SK-N-SH (cell line): ENCODE data around the gene MSH4. TPM values are rescaled to one million over a fixed set of nuclear protein-coding genes. Genes with fewer than 3 reads are reported as not detected.

ENCODE experiments used
- CTCF ChIA-PET: fragments of 300-600, 350-600 bp; formaldehyde crosslinking; extraction: SDS; loops from one replicate; lab custom pipeline; 2021; lab: Yijun Ruan, JAX
- POLR2A ChIA-PET: fragments of 350-600 bp; sonication (Branson Sonifier 250); formaldehyde crosslinking; extraction: SDS; loops from one replicate; lab custom pipeline; 2020; ENCODE audit warnings: antibody characterized with exemption, inconsistent platforms; lab: Yijun Ruan, JAX
- DNase-seq: peaks from one replicate; pipeline ENCODE4 v3.0.0; 2012
- H2AFZ ChIP-seq: fragments of 200-600 bp; sonication (generic); 2 replicates; pipeline ENCODE4 v1.8.1; 2016; ENCODE audit warnings: antibody characterized with exemption, mild to moderate bottlenecking, low read depth
- H3F3A ChIP-seq: fragments of 200-600 bp; sonication (generic); replicated peaks from 2 replicates; pipeline ENCODE3; 2016; ENCODE audit warnings: antibody characterized with exemption, mild to moderate bottlenecking; ENCODE audit not compliant: insufficient read depth
- H3K27ac ChIP-seq, 2 experiments: fragments of 200-500 bp in 1 of 2; fragments of 200-600 bp in 1 of 2; sonication (Bioruptor generic) in 1 of 2; sonication (generic), shearing (Covaris generic) in 1 of 2; 2 replicates each; pipeline versions ENCODE4 v1.5.1 to v1.6.1; 2014 to 2016; ENCODE audit warnings: low read depth in 2 of 2, inconsistent platforms in 1 of 2, low read length in 1 of 2, mild to moderate bottlenecking in 1 of 2, mixed read lengths in 1 of 2
- H3K27me3 ChIP-seq: fragments of 200-600 bp; sonication (generic), shearing (Covaris generic); 2 replicates; pipeline ENCODE4 v1.6.1; 2016; ENCODE audit warnings: mixed run types; ENCODE audit not compliant: insufficient read depth
- H3K36me3 ChIP-seq, 2 experiments: fragments of 200-500 bp in 1 of 2; fragments of 200-600 bp in 1 of 2; sonication (Bioruptor generic) in 1 of 2; sonication (generic) in 1 of 2; replicated peaks in 1 of 2; 2 replicates each; pipeline versions ENCODE3 to v1.5.1; 2014 to 2016; ENCODE audit warnings: low read length in 1 of 2, mild to moderate bottlenecking in 1 of 2; ENCODE audit not compliant: insufficient read depth in 2 of 2, control insufficient read depth in 1 of 2
- H3K4me1 ChIP-seq, 2 experiments: fragments of 200-500 bp in 1 of 2; fragments of 200-600 bp in 1 of 2; sonication (Bioruptor generic) in 1 of 2; sonication (generic), shearing (Covaris generic) in 1 of 2; 2 replicates each; pipeline versions ENCODE4 v1.5.1 to v1.6.1; 2014 to 2016; ENCODE audit warnings: low read depth in 1 of 2, low read length in 1 of 2, mixed run types in 1 of 2; ENCODE audit not compliant: insufficient read depth in 2 of 2, control insufficient read depth in 1 of 2
- H3K4me2 ChIP-seq: fragments of 200-600 bp; sonication (generic), shearing (Covaris generic); 2 replicates; pipeline ENCODE4 v1.6.1; 2017; ENCODE audit warnings: mixed run types
- H3K4me3 ChIP-seq, 2 experiments: fragments of 200-500 bp in 1 of 2; fragments of 200-600 bp in 1 of 2; sonication (Bioruptor generic) in 1 of 2; sonication (generic), shearing (Covaris generic) in 1 of 2; 2 replicates each; pipeline versions ENCODE4 v1.5.1 to v1.8.1; 2014 to 2016; ENCODE audit warnings: low read depth in 2 of 2, inconsistent platforms in 1 of 2, low read length in 1 of 2, mild to moderate bottlenecking in 1 of 2, mixed read lengths in 1 of 2, moderate library complexity in 1 of 2
- H3K79me2 ChIP-seq: fragments of 200-600 bp; sonication (generic); 2 replicates; pipeline ENCODE4 v1.8.1; 2017; ENCODE audit warnings: mild to moderate bottlenecking; ENCODE audit not compliant: insufficient read depth
- H3K9ac ChIP-seq: fragments of 200-600 bp; sonication (generic); 2 replicates; pipeline ENCODE4 v1.6.1; 2017; ENCODE audit warnings: mixed run types
- H3K9me2 ChIP-seq: fragments of 200-600 bp; sonication (generic); 2 replicates; pipeline ENCODE4 v1.6.1; 2017; ENCODE audit warnings: mixed run types
- H3K9me3 ChIP-seq: fragments of 200-600 bp; sonication (generic); 2 replicates; pipeline ENCODE4 v1.6.1; 2017; ENCODE audit warnings: mixed run types, mild to moderate bottlenecking, moderate library complexity
- H4K20me1 ChIP-seq: fragments of 200-600 bp; sonication (generic); 2 replicates; pipeline ENCODE4 v1.6.1; 2017; ENCODE audit warnings: mild to moderate bottlenecking, mixed run types; ENCODE audit not compliant: insufficient read depth
- EZH2phosphoT487 ChIP-seq: fragments of 200-600 bp; sonication (generic); IDR thresholded peaks from 2 replicates; pipeline ENCODE4 v1.6.1; 2017; ENCODE audit warnings: low read depth, mixed run types, mild to moderate bottlenecking, antibody characterized with exemption, moderate library complexity, borderline replicate concordance
- GATA2 ChIP-seq: sonication (generic); formaldehyde crosslinking; IDR thresholded peaks from 2 replicates; pipeline ENCODE4 v1.5.0; 2020; ENCODE audit warnings: mild to moderate bottlenecking, missing genetic modification reagents
- MAX ChIP-seq: IDR thresholded peaks from 2 replicates; pipeline ENCODE4 v1.4.0; 2012; ENCODE audit warnings: low read depth
- MXI1 ChIP-seq: IDR thresholded peaks from 2 replicates; pipeline ENCODE4 v1.6.1; 2012; ENCODE audit warnings: mild to moderate bottlenecking, low read depth, low read length, improper control_type of control experiment
- POLR2AphosphoS5 ChIP-seq: IDR thresholded peaks from 2 replicates; pipeline ENCODE4 v1.6.1; 2012; ENCODE audit warnings: low read depth, low read length
- RAD21 ChIP-seq: IDR thresholded peaks from 2 replicates; pipeline ENCODE4 v1.6.1; 2012; ENCODE audit warnings: mild to moderate bottlenecking, low read length
- RCOR1 ChIP-seq: fragments of 150-350 bp; IDR thresholded peaks from 2 replicates; pipeline ENCODE4 v1.6.1; 2017; ENCODE audit warnings: antibody characterized with exemption, low read length
- SIN3A ChIP-seq: IDR thresholded peaks from 2 replicates; pipeline ENCODE4 v1.6.1; 2012; ENCODE audit warnings: low read depth, mild to moderate bottlenecking, low read length, moderate library complexity, borderline replicate concordance
- TAF1 ChIP-seq: IDR thresholded peaks from 2 replicates; pipeline ENCODE4 v1.6.1; 2012; ENCODE audit warnings: low read depth, mild to moderate bottlenecking, low read length, moderate library complexity, borderline replicate concordance
- TCF12 ChIP-seq: IDR thresholded peaks from 2 replicates; pipeline ENCODE4 v1.4.0; 2012
- YY1 ChIP-seq: IDR thresholded peaks from 2 replicates; pipeline ENCODE4 v1.4.0; 2012; ENCODE audit warnings: low read depth, mild to moderate bottlenecking
- ZBTB33 ChIP-seq: IDR thresholded peaks from 2 replicates; pipeline ENCODE4 v1.4.0; 2012; ENCODE audit warnings: low read depth, borderline replicate concordance
- WGBS: methylation state at CpG from one replicate; pipeline ENCODE4 v1.1.6; 2017; ENCODE audit warnings: low lambda C conversion rate; 5-methylcytosine and 5-hydroxymethylcytosine counted together
- polyA plus RNA-seq, 3 experiments: library from polyadenylated mRNA; depleted of rRNA; stranded (reverse); fragments of >200 nt; gene quantifications; 2 replicates each; pipeline ENCODE4 v1.2.3, GENCODE V29; 2012
- TF ChIP-seq, protein P1 (sequence below): IDR thresholded peaks from 2 replicates; pipeline ENCODE4 v1.6.1; 2012; ENCODE audit warnings: mild to moderate bottlenecking, low read depth, low read length, moderate library complexity

MSH4 gene
- polyA plus RNA-seq, 1 of the 3 experiments (the other 2 are of a cell fraction), result not detected

- Histone ChIP-seq H3K4me3 (no peak overlapping the region), H3K9me2 (no peaks in the 10 kb centered on the region), H3K79me2 (no peaks in the 10 kb centered on the region), H3F3A (no peaks in the 10 kb centered on the region), H3K27ac (no peak overlapping the region), H3K36me3 (no peaks in the 10 kb centered on the region), H3K4me1 (no peaks in the 10 kb centered on the region), H3K9me3 (no peaks in the 10 kb centered on the region), H3K4me2 (no peak overlapping the region), H2AFZ (no peak overlapping the region), H3K27me3 (no peaks in the 10 kb centered on the region), H4K20me1 (no peaks in the 10 kb centered on the region), H3K9ac (no peak overlapping the region)
- 59% methylated on average over 2 of the region's 2 CpGs for WGBS
- ChIA-PET POLR2A (no interaction called here), CTCF (interaction anchor here (1.9 to 2.1 kb wide), 2 partner anchors 8 to 1210 kb away, joined by 6 to 7 read pairs; no protein-coding TSS in a partner anchor)
- no peak for DNase-seq
- TF ChIP-seq ZBTB33, result no peak
- TF ChIP-seq MAX, result no peak
- TF ChIP-seq EZH2phosphoT487, result no peak
- TF ChIP-seq TAF1, result no peak
- TF ChIP-seq GATA2, result no peak
- TF ChIP-seq, protein P1, sequence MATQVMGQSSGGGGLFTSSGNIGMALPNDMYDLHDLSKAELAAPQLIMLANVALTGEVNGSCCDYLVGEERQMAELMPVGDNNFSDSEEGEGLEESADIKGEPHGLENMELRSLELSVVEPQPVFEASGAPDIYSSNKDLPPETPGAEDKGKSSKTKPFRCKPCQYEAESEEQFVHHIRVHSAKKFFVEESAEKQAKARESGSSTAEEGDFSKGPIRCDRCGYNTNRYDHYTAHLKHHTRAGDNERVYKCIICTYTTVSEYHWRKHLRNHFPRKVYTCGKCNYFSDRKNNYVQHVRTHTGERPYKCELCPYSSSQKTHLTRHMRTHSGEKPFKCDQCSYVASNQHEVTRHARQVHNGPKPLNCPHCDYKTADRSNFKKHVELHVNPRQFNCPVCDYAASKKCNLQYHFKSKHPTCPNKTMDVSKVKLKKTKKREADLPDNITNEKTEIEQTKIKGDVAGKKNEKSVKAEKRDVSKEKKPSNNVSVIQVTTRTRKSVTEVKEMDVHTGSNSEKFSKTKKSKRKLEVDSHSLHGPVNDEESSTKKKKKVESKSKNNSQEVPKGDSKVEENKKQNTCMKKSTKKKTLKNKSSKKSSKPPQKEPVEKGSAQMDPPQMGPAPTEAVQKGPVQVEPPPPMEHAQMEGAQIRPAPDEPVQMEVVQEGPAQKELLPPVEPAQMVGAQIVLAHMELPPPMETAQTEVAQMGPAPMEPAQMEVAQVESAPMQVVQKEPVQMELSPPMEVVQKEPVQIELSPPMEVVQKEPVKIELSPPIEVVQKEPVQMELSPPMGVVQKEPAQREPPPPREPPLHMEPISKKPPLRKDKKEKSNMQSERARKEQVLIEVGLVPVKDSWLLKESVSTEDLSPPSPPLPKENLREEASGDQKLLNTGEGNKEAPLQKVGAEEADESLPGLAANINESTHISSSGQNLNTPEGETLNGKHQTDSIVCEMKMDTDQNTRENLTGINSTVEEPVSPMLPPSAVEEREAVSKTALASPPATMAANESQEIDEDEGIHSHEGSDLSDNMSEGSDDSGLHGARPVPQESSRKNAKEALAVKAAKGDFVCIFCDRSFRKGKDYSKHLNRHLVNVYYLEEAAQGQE, result no peak
- TF ChIP-seq RAD21, result no peak
- no peak for TF ChIP-seq TCF12
- no peak for TF ChIP-seq MXI1
- TF ChIP-seq POLR2AphosphoS5, result no peak
- no peak for TF ChIP-seq SIN3A
- no peak for TF ChIP-seq RCOR1
- no peak for TF ChIP-seq YY1
These were observed 120.2 kb downstream of the MSH4 start for GRCh38 chr1:75916834-75917233.
